ENCODE data around the gene NAXE. TPM values are rescaled to one million over a fixed set of nuclear protein-coding genes. Genes with fewer than 3 reads are reported as not detected.
"Not testable (repeated sequence)": the region's sequence is repeated elsewhere in the genome, so short reads cannot be mapped to it uniquely, and the experiment has no call there.

The NAXE gene
- total RNA-seq, 6 donors from 2014 or later, result 46.1 to 81.1 (median 60.0) TPM

GRCh38 chr1:156601892-156602291, 10.3 kb downstream of the NAXE start:
- ATAC-seq (ENCODE audit: low FRiP score in 2 of 2) (no peak), DNase-seq (no peak)
- Histone ChIP-seq H3K27ac (peak overlapping the region; percentile 51 to 73 (median 64)), H3K4me3 (peak overlapping the region; percentile 56 to 82 (median 68)), H3K27me3 (no peaks in the 10 kb centered on the region), H3K36me3 (peaks cover 0 to 17% (median 6%) of the 10 kb centered on the region in 4 donors), H3K9me3 (no peaks in the 10 kb centered on the region), H3K4me1 (peaks cover 13 to 24% (median 22%) of the 10 kb centered on the region in 4 donors)
- WGBS, 2 donors, result 83% methylated on average over 12 of the region's 12 CpGs
- TF ChIP-seq CTCF (IDR thresholded peaks at IDR 0.05) (no peak), POLR2A (IDR thresholded peaks at IDR 0.05) (no peak), EP300 (IDR thresholded peaks at IDR 0.05) (no peak)

DNA sequence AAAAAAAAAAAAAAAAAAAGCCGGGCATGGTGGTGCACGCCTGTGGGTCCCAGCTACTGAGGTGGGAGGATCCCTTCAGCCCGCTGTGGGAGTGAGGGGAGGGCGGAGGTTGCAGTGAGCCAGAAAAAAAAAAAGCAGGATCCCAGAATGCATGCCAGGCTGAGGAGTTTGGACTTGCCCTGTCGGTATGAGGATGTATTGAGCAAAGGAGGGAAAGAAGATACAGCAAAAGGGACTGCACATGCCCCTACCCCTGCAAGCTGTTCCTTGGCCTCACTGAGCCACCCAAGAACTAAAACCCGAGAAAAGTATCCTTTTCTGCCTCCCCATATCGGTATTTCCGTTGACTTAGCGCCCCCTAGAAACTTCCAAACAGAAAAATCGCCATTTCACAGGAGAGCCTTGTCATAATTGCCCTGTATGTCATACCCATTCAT, 11.0 kb downstream of the NAXE start:
- TF ChIP-seq POLR2A (IDR thresholded peaks at IDR 0.05), result no peak
- peak in 2 of 6 experiments; percentile 16 to 21 for TF ChIP-seq CTCF (IDR thresholded peaks at IDR 0.05)
- peaks cover 0 to 11% (median 5%) of the 10 kb centered on the region in 4 donors for H3K36me3 ChIP-seq
- DNase-seq, result no peak
- H3K27me3 ChIP-seq, result no peaks in the 10 kb centered on the region
- peaks cover 13 to 24% (median 22%) of the 10 kb centered on the region in 4 donors for H3K4me1 ChIP-seq
- H3K27ac ChIP-seq, result no peak overlapping the region
- no peak overlapping the region for H3K4me3 ChIP-seq
- whole genome bisulfite sequencing, 2 donors, result 48 to 49% methylated on average over 10 of the region's 10 CpGs
- ATAC-seq (ENCODE audit: low FRiP score in 2 of 2), result no peak
- no peaks in the 10 kb centered on the region for H3K9me3 ChIP-seq

DNA sequence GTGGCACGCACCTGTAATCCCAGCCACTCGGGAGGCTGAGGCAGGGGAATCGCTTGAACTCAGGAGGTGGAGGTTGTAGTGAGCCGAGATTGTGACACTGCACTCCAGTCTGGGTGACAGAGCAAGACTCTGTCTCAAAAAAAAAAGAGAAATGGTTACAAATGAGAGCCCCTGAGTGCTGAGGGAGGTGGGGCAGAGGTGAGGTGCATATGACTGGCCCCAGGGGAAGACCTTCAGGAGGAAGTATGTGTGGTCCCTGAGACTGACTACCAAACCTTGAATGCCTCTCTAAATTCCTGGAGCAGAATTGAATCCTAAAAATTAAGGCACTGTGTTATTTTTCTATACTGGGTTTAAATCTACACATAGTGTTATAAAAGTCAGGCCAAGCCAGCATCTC, 15.8 kb downstream of the NAXE start:
- H3K4me3 ChIP-seq; ATAC-seq (ENCODE audit: low FRiP score in 2 of 2); H3K36me3 ChIP-seq; H3K9me3 ChIP-seq; DNase-seq; H3K27ac ChIP-seq; H3K4me1 ChIP-seq; H3K27me3 ChIP-seq: not testable (repeated sequence)
- 77 to 85% methylated on average over 4 of the region's 4 CpGs for WGBS, 2 donors

- DNase-seq, result peak in 1 of 2 donors; percentile 44
- peak; percentile 61 to 85 (median 75) for TF ChIP-seq CTCF (IDR thresholded peaks at IDR 0.05)
- no peak for TF ChIP-seq POLR2AphosphoS5 (IDR thresholded peaks at IDR 0.05)
- WGBS, 2 donors, result 32 to 37% methylated on average over 7 of the region's 7 CpGs
These were observed 16.6 kb downstream of the NAXE start for GRCh38 chr1:156608036-156608674.

GRCh38 chr1:156608981-156609380, 17.4 kb downstream of the NAXE start:
- Histone ChIP-seq H3K4me1 (peaks cover 0 to 5% (median 0%) of the 10 kb centered on the region in 4 donors), H3K27ac (no peak overlapping the region), H3K27me3 (no peaks in the 10 kb centered on the region), H3K36me3 (no peaks in the 10 kb centered on the region), H3K9me3 (no peaks in the 10 kb centered on the region), H3K4me3 (no peak overlapping the region)
- WGBS, 2 donors, result 37 to 42% methylated on average over 6 of the region's 6 CpGs
- no peak for DNase-seq
- TF ChIP-seq POLR2A (IDR thresholded peaks at IDR 0.05), result no peak
- no peak for TF ChIP-seq POLR2AphosphoS5 (IDR thresholded peaks at IDR 0.05)
- no peak for TF ChIP-seq EP300 (IDR thresholded peaks at IDR 0.05)
- peak in 4 of 6 experiments; percentile 18 to 42 (median 38) for TF ChIP-seq CTCF (IDR thresholded peaks at IDR 0.05)
- peak in 1 of 2 donors; percentile 44 for ATAC-seq (ENCODE audit: low FRiP score in 2 of 2)

More at GRCh38 chr1:156608036-156608674, 16.6 kb downstream of the NAXE start:
- Histone ChIP-seq H3K9me3 (no peaks in the 10 kb centered on the region), H3K27ac (no peak overlapping the region), H3K27me3 (no peaks in the 10 kb centered on the region), H3K36me3 (no peaks in the 10 kb centered on the region), H3K4me1 (peaks cover 0 to 5% (median 0%) of the 10 kb centered on the region in 4 donors), H3K4me3 (no peak overlapping the region)
- peak; percentile 85 to 95 for ATAC-seq (ENCODE audit: low FRiP score in 2 of 2)

GRCh38 chr1:156610072-156610471, 18.5 kb downstream of the NAXE start:
- 93 to 94% methylated on average over 9 of the region's 9 CpGs for WGBS, 2 donors

More at GRCh38 chr1:156610072-156610471, 18.5 kb downstream of the NAXE start:
- not testable (repeated sequence) for H3K4me1 ChIP-seq; H3K9me3 ChIP-seq; ATAC-seq (ENCODE audit: low FRiP score in 2 of 2); DNase-seq; H3K27me3 ChIP-seq; H3K4me3 ChIP-seq; H3K36me3 ChIP-seq; H3K27ac ChIP-seq
